SK-N-SH (cell line): ENCODE measurements around the gene TEX264. TPM values are rescaled to one million over a fixed set of nuclear protein-coding genes. Genes with fewer than 3 reads are reported as not detected.
A peak's percentile ranks its signal among the peaks of the same experiment; 100 is the strongest.

ENCODE experiments used
- CTCF ChIA-PET: fragments of 300-600, 350-600 bp; formaldehyde crosslinking; extraction: SDS; loops from one replicate; lab custom pipeline; 2021; lab: Yijun Ruan, JAX
- POLR2A ChIA-PET: fragments of 350-600 bp; sonication (Branson Sonifier 250); formaldehyde crosslinking; extraction: SDS; loops from one replicate; lab custom pipeline; 2020; ENCODE audit warnings: antibody characterized with exemption, inconsistent platforms; lab: Yijun Ruan, JAX
- DNase-seq: peaks from one replicate; pipeline ENCODE4 v3.0.0; 2012
- H2AFZ ChIP-seq: fragments of 200-600 bp; sonication (generic); 2 replicates; pipeline ENCODE4 v1.8.1; 2016; ENCODE audit warnings: antibody characterized with exemption, mild to moderate bottlenecking, low read depth
- H3F3A ChIP-seq: fragments of 200-600 bp; sonication (generic); replicated peaks from 2 replicates; pipeline ENCODE3; 2016; ENCODE audit warnings: antibody characterized with exemption, mild to moderate bottlenecking; ENCODE audit not compliant: insufficient read depth
- H3K27ac ChIP-seq, 2 experiments: fragments of 200-500 bp in 1 of 2; fragments of 200-600 bp in 1 of 2; sonication (Bioruptor generic) in 1 of 2; sonication (generic), shearing (Covaris generic) in 1 of 2; 2 replicates each; pipeline versions ENCODE4 v1.5.1 to v1.6.1; 2014 to 2016; ENCODE audit warnings: low read depth in 2 of 2, inconsistent platforms in 1 of 2, low read length in 1 of 2, mild to moderate bottlenecking in 1 of 2, mixed read lengths in 1 of 2
- H3K27me3 ChIP-seq: fragments of 200-600 bp; sonication (generic), shearing (Covaris generic); 2 replicates; pipeline ENCODE4 v1.6.1; 2016; ENCODE audit warnings: mixed run types; ENCODE audit not compliant: insufficient read depth
- H3K36me3 ChIP-seq, 2 experiments: fragments of 200-500 bp in 1 of 2; fragments of 200-600 bp in 1 of 2; sonication (Bioruptor generic) in 1 of 2; sonication (generic) in 1 of 2; replicated peaks in 1 of 2; 2 replicates each; pipeline versions ENCODE3 to v1.5.1; 2014 to 2016; ENCODE audit warnings: low read length in 1 of 2, mild to moderate bottlenecking in 1 of 2; ENCODE audit not compliant: insufficient read depth in 2 of 2, control insufficient read depth in 1 of 2
- H3K4me1 ChIP-seq, 2 experiments: fragments of 200-500 bp in 1 of 2; fragments of 200-600 bp in 1 of 2; sonication (Bioruptor generic) in 1 of 2; sonication (generic), shearing (Covaris generic) in 1 of 2; 2 replicates each; pipeline versions ENCODE4 v1.5.1 to v1.6.1; 2014 to 2016; ENCODE audit warnings: low read depth in 1 of 2, low read length in 1 of 2, mixed run types in 1 of 2; ENCODE audit not compliant: insufficient read depth in 2 of 2, control insufficient read depth in 1 of 2
- H3K4me2 ChIP-seq: fragments of 200-600 bp; sonication (generic), shearing (Covaris generic); 2 replicates; pipeline ENCODE4 v1.6.1; 2017; ENCODE audit warnings: mixed run types
- H3K4me3 ChIP-seq, 2 experiments: fragments of 200-500 bp in 1 of 2; fragments of 200-600 bp in 1 of 2; sonication (Bioruptor generic) in 1 of 2; sonication (generic), shearing (Covaris generic) in 1 of 2; 2 replicates each; pipeline versions ENCODE4 v1.5.1 to v1.8.1; 2014 to 2016; ENCODE audit warnings: low read depth in 2 of 2, inconsistent platforms in 1 of 2, low read length in 1 of 2, mild to moderate bottlenecking in 1 of 2, mixed read lengths in 1 of 2, moderate library complexity in 1 of 2
- H3K79me2 ChIP-seq: fragments of 200-600 bp; sonication (generic); 2 replicates; pipeline ENCODE4 v1.8.1; 2017; ENCODE audit warnings: mild to moderate bottlenecking; ENCODE audit not compliant: insufficient read depth
- H3K9ac ChIP-seq: fragments of 200-600 bp; sonication (generic); 2 replicates; pipeline ENCODE4 v1.6.1; 2017; ENCODE audit warnings: mixed run types
- H3K9me2 ChIP-seq: fragments of 200-600 bp; sonication (generic); 2 replicates; pipeline ENCODE4 v1.6.1; 2017; ENCODE audit warnings: mixed run types
- H3K9me3 ChIP-seq: fragments of 200-600 bp; sonication (generic); 2 replicates; pipeline ENCODE4 v1.6.1; 2017; ENCODE audit warnings: mixed run types, mild to moderate bottlenecking, moderate library complexity
- H4K20me1 ChIP-seq: fragments of 200-600 bp; sonication (generic); 2 replicates; pipeline ENCODE4 v1.6.1; 2017; ENCODE audit warnings: mild to moderate bottlenecking, mixed run types; ENCODE audit not compliant: insufficient read depth
- CHD2 ChIP-seq: fragments of 150-350 bp; IDR thresholded peaks from 2 replicates; pipeline ENCODE4 v1.6.1; 2018; ENCODE audit warnings: low read length; ENCODE audit not compliant: partially characterized antibody
- EZH2phosphoT487 ChIP-seq: fragments of 200-600 bp; sonication (generic); IDR thresholded peaks from 2 replicates; pipeline ENCODE4 v1.6.1; 2017; ENCODE audit warnings: low read depth, mixed run types, mild to moderate bottlenecking, antibody characterized with exemption, moderate library complexity, borderline replicate concordance
- FOXJ3 ChIP-seq: sonication (generic); formaldehyde crosslinking; IDR thresholded peaks from 2 replicates; pipeline ENCODE4 v1.5.1; 2020; ENCODE audit warnings: mild to moderate bottlenecking, missing genetic modification reagents
- FOXM1 ChIP-seq: IDR thresholded peaks from 2 replicates; pipeline ENCODE4 v1.4.0; 2012; ENCODE audit warnings: low read depth, mild to moderate bottlenecking
- GATA2 ChIP-seq: sonication (generic); formaldehyde crosslinking; IDR thresholded peaks from 2 replicates; pipeline ENCODE4 v1.5.0; 2020; ENCODE audit warnings: mild to moderate bottlenecking, missing genetic modification reagents
- MEF2A ChIP-seq: IDR thresholded peaks from 2 replicates; pipeline ENCODE4 v1.4.0; 2012; ENCODE audit warnings: low read depth, borderline replicate concordance
- NRF1 ChIP-seq: IDR thresholded peaks from 2 replicates; pipeline ENCODE4 v1.6.1; 2012; ENCODE audit warnings: low read depth, mild to moderate bottlenecking, low read length
- RCOR1 ChIP-seq: fragments of 150-350 bp; IDR thresholded peaks from 2 replicates; pipeline ENCODE4 v1.6.1; 2017; ENCODE audit warnings: antibody characterized with exemption, low read length
- REST ChIP-seq: IDR thresholded peaks from 2 replicates; pipeline ENCODE4 v1.6.1; 2012; ENCODE audit warnings: mild to moderate bottlenecking, low read depth, low read length, moderate library complexity
- RFX5 ChIP-seq: IDR thresholded peaks from 2 replicates; pipeline ENCODE4 v1.6.1; 2012; ENCODE audit warnings: mild to moderate bottlenecking, improper control_type of control experiment, low read length
- SMC3 ChIP-seq: IDR thresholded peaks from 2 replicates; pipeline ENCODE4 v1.6.1; 2012; ENCODE audit warnings: low read depth, low read length, improper control_type of control experiment
- TAF1 ChIP-seq: IDR thresholded peaks from 2 replicates; pipeline ENCODE4 v1.6.1; 2012; ENCODE audit warnings: low read depth, mild to moderate bottlenecking, low read length, moderate library complexity, borderline replicate concordance
- TEAD4 ChIP-seq: IDR thresholded peaks from 2 replicates; pipeline ENCODE4 v1.4.0; 2012; ENCODE audit warnings: mild to moderate bottlenecking, borderline replicate concordance; ENCODE audit not compliant: insufficient read depth
- YY1 ChIP-seq: IDR thresholded peaks from 2 replicates; pipeline ENCODE4 v1.4.0; 2012; ENCODE audit warnings: low read depth, mild to moderate bottlenecking
- WGBS: methylation state at CpG from one replicate; pipeline ENCODE4 v1.1.6; 2017; ENCODE audit warnings: low lambda C conversion rate; 5-methylcytosine and 5-hydroxymethylcytosine counted together
- polyA plus RNA-seq, 3 experiments: library from polyadenylated mRNA; depleted of rRNA; stranded (reverse); fragments of >200 nt; gene quantifications; 2 replicates each; pipeline ENCODE4 v1.2.3, GENCODE V29; 2012
- TF ChIP-seq, protein P1 (sequence below): fragments of 150-350 bp; IDR thresholded peaks from 2 replicates; pipeline ENCODE4 v1.6.1; 2016; ENCODE audit warnings: mild to moderate bottlenecking, low read depth, low read length
- TF ChIP-seq, protein P2 (sequence below): fragments of 200-600 bp; sonication (generic); IDR thresholded peaks from 2 replicates; pipeline ENCODE4 v1.6.1; 2017; ENCODE audit warnings: antibody characterized with exemption, mild to moderate bottlenecking, moderate library complexity

Gene TEX264
- polyA plus RNA-seq, 1 of the 3 experiments (the other 2 are of a cell fraction): 82.1 TPM

DNA sequence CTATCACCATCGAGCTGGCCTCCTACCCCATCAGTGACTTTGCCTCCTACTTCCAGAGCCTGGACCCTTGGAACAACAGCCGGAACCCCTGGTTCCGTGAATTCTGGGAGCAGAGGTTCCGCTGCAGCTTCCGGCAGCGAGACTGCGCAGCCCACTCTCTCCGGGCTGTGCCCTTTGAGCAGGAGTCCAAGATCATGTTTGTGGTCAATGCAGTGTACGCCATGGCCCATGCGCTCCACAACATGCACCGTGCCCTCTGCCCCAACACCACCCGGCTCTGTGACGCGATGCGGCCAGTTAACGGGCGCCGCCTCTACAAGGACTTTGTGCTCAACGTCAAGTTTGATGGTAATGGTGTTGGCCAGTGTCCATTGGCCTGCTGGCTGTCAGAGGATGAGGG is 41.9 kb downstream of the TEX264 start:
- Histone ChIP-seq H2AFZ (no peak overlapping the region), H4K20me1 (0 out of 2 replicates have a peak, but pooled peaks cover under 1% of the 10 kb centered on the region), H3K27ac (no peak overlapping the region), H3K4me1 (no peaks in the 10 kb centered on the region), H3K9me2 (no peaks in the 10 kb centered on the region), H3K36me3 (no peaks in the 10 kb centered on the region), H3K4me2 (no peak overlapping the region), H3K9ac (no peak overlapping the region), H3K79me2 (no peaks in the 10 kb centered on the region), H3K9me3 (no peaks in the 10 kb centered on the region), H3K4me3 (no peak overlapping the region), H3K27me3 (no peaks in the 10 kb centered on the region), H3F3A (no peaks in the 10 kb centered on the region)
- WGBS: 76% methylated on average over 13 of the region's 19 CpGs
- ChIA-PET CTCF (interaction anchor here (1.3 to 1.4 kb wide), 2 partner anchors 18 to 44 kb away, joined by 3 to 4 read pairs; no protein-coding TSS in a partner anchor), POLR2A (no interaction called here)
- no peak for DNase-seq
- TF ChIP-seq MEF2A (no peak), REST (no peak)

DNA sequence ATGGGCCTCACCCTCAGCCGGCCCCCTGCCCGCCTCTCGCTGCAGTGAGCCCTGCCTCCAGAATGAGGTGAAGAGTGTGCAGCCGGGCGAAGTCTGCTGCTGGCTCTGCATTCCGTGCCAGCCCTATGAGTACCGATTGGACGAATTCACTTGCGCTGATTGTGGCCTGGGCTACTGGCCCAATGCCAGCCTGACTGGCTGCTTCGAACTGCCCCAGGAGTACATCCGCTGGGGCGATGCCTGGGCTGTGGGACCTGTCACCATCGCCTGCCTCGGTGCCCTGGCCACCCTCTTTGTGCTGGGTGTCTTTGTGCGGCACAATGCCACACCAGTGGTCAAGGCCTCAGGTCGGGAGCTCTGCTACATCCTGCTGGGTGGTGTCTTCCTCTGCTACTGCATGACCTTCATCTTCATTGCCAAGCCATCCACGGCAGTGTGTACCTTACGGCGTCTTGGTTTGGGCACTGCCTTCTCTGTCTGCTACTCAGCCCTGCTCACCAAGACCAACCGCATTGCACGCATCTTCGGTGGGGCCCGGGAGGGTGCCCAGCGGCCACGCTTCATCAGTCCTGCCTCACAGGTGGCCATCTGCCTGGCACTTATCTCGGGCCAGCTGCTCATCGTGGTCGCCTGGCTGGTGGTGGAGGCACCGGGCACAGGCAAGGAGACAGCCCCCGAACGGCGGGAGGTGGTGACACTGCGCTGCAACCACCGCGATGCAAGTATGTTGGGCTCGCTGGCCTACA is 44.4 kb downstream of the TEX264 start:
- TF ChIP-seq NRF1 (no peak), EZH2phosphoT487 (no peak), TAF1 (no peak), YY1 (no peak), FOXM1 (no peak), CHD2 (no peak), RFX5 (no peak), SMC3 (no peak), RCOR1 (no peak), TEAD4 (no peak), GATA2 (no peak), FOXJ3 (CRISPR knock-in tag) (no peak)
- TF ChIP-seq, protein P1, sequence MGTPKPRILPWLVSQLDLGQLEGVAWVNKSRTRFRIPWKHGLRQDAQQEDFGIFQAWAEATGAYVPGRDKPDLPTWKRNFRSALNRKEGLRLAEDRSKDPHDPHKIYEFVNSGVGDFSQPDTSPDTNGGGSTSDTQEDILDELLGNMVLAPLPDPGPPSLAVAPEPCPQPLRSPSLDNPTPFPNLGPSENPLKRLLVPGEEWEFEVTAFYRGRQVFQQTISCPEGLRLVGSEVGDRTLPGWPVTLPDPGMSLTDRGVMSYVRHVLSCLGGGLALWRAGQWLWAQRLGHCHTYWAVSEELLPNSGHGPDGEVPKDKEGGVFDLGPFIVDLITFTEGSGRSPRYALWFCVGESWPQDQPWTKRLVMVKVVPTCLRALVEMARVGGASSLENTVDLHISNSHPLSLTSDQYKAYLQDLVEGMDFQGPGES: no peak
- TF ChIP-seq, protein P2, sequence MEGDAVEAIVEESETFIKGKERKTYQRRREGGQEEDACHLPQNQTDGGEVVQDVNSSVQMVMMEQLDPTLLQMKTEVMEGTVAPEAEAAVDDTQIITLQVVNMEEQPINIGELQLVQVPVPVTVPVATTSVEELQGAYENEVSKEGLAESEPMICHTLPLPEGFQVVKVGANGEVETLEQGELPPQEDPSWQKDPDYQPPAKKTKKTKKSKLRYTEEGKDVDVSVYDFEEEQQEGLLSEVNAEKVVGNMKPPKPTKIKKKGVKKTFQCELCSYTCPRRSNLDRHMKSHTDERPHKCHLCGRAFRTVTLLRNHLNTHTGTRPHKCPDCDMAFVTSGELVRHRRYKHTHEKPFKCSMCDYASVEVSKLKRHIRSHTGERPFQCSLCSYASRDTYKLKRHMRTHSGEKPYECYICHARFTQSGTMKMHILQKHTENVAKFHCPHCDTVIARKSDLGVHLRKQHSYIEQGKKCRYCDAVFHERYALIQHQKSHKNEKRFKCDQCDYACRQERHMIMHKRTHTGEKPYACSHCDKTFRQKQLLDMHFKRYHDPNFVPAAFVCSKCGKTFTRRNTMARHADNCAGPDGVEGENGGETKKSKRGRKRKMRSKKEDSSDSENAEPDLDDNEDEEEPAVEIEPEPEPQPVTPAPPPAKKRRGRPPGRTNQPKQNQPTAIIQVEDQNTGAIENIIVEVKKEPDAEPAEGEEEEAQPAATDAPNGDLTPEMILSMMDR: no peak
- no peak overlapping the region for H3K9ac ChIP-seq
- H3K4me1 ChIP-seq: peaks cover 0 to 2% of the 10 kb centered on the region in 2 experiments; a peak in 1 of 4 replicates
- no peaks in the 10 kb centered on the region for H3K79me2 ChIP-seq
- DNase-seq: peak; percentile 14
- ChIA-PET POLR2A (no interaction called here), CTCF (interaction anchor here (0.7 to 6.0 kb wide), 2 partner anchors 84 to 205 kb away, joined by 3 to 138 read pairs; no protein-coding TSS in a partner anchor)
- no peaks in the 10 kb centered on the region for H3K9me3 ChIP-seq
- no peaks in the 10 kb centered on the region for H3K9me2 ChIP-seq
- no peaks in the 10 kb centered on the region for H4K20me1 ChIP-seq
- H2AFZ ChIP-seq: no peak overlapping the region
- H3K4me2 ChIP-seq: no peak overlapping the region
- 85% methylated on average over 9 of the region's 36 CpGs for WGBS
- no peaks in the 10 kb centered on the region for H3K36me3 ChIP-seq
- no peak overlapping the region for H3K27ac ChIP-seq
- no peak overlapping the region for H3K4me3 ChIP-seq
- H3F3A ChIP-seq: no peaks in the 10 kb centered on the region
- no peaks in the 10 kb centered on the region for H3K27me3 ChIP-seq
